ENCODE data around the gene GADD45B.
A peak's percentile ranks its signal among the peaks of the same experiment; 100 is the strongest.
"Not testable (repeated sequence)": the region's sequence is repeated elsewhere in the genome, so short reads cannot be mapped to it uniquely, and the experiment has no call there.

GADD45B gene

GRCh38 chr19:2490659-2491058 lies 14.7 kb downstream of the GADD45B start:
- DNase-seq: no peak

GRCh38 chr19:2491130-2491801 lies 15.3 kb downstream of the GADD45B start:
- peak; percentile 93 for DNase-seq

DNA sequence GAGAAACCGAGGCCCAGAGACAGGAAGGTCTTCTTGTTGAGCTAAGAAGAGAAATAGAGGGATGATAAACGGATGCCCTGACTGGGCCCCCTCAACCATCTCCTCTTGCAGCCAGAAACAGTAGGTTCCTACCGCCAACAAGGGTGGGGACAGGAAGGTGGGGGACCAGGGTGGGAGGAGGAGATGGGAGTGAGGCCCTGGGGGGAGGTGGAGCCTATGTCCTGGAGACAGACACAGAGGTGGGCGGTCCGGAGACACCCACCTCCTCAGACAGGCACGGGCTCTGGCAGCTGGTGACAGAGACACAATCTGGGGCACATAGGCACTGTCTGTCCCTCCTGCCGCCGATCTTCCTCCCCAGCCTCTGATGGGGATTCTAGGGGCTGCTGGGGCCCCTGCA lies 16.9 kb downstream of the GADD45B start:
- no peak for DNase-seq

DNA sequence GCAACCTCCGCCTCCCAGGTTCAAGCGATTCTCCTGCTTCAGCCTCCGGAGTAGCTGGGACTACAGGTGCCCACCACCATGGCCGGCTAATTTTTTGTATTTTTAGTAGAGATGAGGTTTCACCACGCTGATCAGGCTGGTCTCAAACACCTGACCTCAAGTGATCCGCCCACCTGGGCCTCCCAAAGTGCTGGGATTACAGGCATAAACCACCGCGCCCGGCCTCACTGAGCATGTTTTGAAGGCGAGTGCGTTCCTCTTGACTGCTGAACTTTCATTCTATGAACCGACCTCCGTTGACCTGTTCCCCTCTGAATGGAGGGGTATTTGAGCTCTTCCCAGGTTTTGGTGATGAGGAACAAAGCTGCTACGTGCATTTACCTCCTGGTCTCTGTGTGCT lies 17.5 kb downstream of the GADD45B start:
- not testable (repeated sequence) for DNase-seq

DNA sequence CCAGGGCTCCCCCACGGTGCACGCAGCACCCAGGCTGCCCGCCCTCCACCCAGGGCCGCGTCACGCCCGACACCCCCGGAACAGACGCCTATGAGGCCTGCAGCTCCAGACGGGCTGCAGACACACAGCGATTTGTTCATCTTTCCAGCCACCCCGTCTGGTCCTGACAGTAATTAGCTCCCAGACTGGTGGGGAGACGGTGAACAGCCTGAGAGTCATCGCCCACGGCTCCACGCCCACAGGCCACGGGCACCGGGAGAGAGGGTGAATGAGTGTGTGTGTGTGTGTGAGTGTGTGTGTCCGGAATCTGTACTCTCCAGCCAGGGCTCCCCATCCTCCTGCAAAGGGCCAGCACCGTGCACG lies 18.1 kb downstream of the GADD45B start:
- peak; percentile 80 for DNase-seq

DNA sequence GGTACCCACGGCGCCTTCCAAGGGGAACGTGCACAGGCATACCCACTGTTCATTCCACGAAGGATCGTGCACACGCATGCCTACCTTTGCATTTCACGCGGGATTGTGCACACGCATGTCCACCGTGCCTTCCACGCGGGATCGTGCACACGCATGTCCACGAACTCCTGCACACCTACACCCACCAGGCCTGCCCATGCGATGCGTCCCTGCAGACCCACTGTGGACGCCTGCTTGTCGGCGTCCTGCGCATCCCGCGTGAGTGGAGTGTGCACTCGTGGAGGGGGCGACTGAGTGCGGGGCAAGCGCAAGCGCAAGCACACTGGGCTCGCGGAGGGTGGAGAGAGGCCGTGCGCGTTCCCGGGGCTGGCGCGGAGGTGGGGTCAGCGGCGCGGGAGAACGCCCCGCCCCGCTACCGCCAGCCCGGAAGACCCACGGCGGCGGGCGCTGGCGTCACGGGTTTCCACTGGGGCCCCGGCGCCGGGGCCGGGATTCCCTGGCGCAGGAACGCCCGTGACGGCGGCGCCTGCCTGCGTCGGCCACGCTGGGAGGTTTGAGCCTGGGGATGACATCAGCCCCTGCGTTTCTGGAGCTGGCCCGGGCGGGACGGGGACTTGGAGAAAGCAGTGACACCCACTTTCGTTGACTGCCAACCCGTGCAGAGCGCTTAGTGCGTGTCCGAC lies 18.7 kb downstream of the GADD45B start:
- DNase-seq: peak; percentile 75

DNA sequence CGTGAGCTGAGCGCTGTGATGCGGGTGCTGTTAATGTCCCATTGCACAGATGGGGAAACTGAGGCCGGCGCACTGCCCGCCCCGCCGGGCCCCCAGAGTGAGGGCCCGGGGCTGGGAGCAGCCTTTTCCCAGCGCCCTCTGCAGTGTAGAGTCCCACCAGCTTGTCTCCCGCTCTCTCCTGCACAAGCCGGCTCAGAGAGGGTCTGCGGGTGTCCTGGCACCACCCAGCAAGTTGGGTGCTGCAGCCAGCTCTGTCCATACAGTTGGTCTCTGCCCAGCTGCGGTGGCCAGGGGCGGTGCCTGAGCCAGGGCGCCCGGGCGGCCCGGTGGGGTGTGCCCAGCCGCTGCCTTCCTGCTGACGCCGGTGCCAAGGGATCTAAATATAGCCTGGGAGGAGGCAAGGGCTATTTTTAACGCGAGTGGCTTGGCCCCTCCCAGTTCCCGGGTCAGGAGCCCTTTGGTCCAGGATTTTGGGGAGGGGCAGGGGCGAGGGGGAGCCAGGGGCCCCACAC lies 19.3 kb downstream of the GADD45B start:
- no peak for DNase-seq

DNA sequence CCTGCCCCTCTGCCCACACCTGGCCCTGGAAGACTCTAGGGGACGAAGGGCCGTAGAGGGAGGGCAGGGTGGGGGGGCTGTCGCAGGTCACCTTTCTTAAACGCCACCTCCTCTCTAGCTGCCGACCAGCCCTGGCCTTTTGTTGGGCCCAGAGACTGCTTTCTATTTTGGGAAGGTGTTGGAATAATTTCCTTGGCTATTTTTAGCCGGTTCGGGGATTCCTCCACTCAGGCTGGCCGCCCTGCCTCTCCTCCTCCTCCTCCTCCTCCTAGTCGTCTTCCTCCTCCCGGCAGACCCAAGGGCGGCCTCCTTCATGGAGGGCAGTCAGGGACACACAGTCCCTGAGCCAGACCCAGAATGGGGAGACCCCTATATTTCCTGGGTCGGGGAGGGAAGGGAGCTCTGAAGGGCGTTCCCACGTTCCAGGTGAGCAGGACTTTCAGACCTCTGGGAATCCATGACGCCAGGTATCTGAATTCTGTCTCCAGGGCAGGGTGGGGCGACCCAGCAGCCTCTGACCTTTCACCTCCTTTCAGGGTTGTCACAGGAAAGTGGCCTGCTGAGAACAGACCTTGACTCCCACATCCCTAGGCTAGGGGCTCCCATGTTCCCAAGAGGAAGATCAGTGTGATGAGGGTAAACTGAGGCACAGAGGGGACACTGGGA lies 19.9 kb downstream of the GADD45B start:
- DNase-seq: no peak

DNA sequence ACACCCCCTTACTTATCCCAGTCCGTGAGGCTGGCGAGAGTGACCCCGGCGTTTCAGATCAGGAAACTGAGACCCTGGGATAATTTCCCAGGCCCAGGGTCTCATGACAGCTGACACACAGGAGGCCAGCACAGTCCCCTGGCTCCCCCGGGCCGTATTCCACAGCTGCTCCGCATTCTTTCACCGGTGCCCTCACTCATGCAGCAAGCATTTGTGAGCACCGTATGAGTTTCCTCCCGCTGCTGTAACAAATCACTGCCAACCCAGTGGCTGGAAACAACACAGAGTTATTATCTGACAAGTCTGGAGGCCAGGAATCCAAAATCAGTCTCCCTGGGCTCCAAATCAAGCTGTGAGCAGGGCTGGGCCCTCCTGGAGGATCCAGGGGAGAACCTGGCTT lies 21.3 kb downstream of the GADD45B start:
- DNase-seq: no peak

GRCh38 chr19:2500156-2500555 lies 24.2 kb downstream of the GADD45B start:
- DNase-seq: no peak

DNA sequence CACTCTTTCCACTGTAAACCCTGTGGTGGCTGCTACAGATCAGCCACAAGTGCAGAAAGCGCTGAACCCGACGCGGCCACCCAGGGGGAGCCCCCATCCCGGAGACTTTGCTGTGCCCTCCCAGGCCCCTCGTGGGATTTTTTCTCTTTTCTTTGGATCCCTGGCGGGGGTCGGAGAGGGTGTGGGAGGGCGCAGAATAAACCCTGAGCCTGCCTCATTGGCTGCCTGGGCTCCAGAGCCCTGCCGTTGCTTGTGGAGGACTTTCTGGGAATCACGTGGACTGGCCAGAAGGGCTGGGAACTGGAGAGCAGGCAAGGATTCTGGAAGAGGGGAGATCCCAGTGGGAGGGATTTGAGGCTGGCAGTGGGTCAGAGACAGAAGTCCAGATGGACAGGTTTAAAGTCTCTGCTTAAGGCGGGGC lies 24.9 kb downstream of the GADD45B start:
- DNase-seq: no peak

DNA sequence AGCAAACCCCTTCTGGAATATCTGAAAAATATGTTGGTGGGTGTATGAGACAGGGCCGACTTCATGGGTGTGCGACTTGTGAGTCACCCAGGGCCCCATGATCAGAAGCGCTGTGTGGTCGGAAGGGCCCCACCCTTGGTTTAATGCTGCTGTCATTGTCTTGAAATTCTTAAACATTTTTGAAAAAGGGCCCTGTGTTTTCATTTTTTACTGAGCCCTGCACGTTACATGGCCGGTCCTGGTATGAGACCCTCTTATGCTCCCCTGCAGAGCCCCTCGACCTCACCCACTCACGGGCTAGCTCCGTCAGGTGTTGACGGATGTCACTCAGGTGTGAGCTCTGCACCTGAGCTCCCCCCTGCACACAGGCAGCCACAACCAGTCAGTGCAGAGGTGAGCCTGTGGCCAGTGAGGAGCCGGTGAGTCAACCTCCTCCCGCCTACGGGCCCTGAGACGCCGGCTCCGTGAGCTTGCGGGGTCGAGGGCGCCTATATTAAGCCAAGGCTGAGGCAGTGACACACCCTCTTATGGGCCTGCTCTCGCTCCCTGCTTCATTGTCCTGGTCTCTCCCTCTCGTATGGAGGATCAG lies 27.7 kb downstream of the GADD45B start:
- peak; percentile 86 for DNase-seq

GRCh38 chr19:2506656-2507055 lies 30.7 kb downstream of the GADD45B start:
- not testable (repeated sequence) for DNase-seq

DNA sequence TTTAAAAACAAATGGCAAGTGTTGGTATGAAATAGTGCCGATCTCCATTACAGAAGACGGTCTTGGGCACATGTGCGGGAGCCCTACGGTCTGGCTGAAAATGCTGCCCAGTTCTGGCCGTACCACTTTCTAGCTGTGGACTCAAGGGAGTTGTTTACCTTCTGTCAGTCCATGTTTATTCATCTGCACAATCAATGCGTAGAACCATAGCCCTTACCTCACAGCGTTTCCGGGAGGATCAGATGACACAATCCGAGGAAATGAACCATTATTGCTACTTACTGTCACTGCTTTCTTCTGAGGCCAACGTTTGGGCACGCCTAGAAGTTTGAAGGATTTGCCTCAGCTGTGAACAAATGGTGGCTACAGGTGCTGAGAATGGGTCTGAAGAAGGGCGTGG lies 31.2 kb downstream of the GADD45B start:
- no peak for DNase-seq

DNA sequence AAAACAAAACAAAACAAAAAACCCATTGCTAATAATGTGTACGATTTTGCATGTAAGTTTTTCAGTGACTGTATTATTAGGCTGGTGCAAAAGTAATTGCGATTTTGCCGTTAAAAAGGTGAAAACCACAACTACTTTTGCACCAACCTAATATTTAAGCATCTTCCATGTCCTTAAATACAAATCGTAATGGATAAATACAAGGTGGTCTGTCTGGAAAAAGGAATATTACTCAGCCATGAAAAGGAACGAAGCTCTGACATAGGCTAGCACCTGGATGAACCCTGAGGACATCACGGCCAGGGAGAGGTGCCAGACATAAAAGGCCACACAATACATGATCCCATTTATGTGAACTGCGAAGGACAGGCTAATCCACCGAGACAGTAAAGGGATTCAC lies 33.2 kb downstream of the GADD45B start:
- no peak for DNase-seq

GRCh38 chr19:2511570-2511969 lies 35.6 kb downstream of the GADD45B start:
- DNase-seq: no peak

- no peak for DNase-seq
Observed at GRCh38 chr19:2511991-2512390, 36.1 kb downstream of the GADD45B start.

DNA sequence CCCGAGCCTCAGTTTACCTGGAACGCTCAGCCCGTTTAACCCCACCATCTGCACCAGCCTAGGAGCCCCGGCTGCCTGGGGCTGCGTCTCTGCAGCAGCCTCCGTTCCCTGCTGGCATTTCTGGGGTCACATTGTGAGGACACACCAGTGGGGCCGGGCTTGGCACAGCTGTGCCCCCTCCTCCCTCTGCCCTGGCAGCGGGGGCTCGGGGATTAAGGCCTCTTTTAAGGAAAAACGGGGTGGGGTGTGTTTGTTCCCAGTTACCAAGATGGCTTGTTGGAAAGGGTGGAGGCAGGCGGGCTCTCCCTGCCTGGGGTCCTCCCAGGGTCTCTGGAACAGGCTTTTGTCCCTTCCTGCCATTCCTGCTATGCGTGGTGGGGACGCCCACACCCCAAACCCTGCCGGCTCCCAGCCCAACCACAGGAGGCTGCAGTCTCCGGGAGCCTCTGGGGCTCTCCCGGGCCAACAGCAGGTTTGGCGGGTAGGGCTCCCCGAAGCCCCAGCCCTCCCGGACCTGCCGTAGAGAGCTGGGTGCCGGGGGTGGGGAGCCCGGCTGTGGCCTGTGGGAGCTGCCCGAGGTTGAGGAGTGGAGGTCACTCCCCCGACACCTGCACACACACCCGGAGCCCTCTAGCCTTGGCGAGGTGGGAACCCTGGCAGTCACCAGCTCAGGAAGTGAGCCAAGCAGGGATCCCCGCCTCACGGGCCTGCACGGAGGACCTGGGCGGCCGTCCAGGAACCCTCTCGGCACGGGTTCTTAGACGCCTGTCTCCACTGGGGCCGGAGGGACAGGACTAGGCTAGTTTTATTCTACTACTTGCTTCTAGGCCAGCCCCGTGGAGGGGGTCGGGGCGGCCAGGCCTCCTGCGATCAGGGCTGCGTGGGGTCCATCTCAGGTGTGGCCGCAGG lies 36.9 kb downstream of the GADD45B start:
- DNase-seq: no peak

DNA sequence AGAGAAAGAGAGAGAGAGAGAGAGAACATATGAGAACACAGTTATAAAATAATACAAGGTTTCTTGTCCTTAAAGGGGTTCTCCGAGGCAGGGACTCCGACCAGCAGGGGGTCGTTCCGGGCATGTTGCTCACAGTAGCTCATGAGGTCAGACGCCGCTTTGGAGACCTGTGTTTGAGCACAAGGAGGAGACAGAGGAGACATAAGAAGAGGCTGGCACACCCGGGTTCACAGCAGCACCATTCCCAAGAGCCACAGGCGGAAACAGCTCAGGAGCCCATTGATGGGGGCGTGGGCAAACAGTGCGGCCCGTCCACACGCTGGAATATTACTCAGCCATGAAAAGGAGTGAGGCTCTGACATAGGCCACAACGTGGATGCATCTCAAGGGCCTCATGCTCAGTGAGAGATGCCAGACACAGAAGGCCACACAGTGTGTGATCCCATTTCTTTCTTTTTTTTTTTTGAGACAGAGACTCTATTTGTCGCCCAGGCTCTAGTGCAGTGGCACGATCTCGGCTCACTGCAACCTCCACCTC lies 39.1 kb downstream of the GADD45B start:
- DNase-seq: no peak

- no peak for DNase-seq
Observed at GRCh38 chr19:2516727-2517126, 40.8 kb downstream of the GADD45B start.

GRCh38 chr19:2517881-2518601 lies 42.1 kb downstream of the GADD45B start:
- peak; percentile 83 for DNase-seq

DNA sequence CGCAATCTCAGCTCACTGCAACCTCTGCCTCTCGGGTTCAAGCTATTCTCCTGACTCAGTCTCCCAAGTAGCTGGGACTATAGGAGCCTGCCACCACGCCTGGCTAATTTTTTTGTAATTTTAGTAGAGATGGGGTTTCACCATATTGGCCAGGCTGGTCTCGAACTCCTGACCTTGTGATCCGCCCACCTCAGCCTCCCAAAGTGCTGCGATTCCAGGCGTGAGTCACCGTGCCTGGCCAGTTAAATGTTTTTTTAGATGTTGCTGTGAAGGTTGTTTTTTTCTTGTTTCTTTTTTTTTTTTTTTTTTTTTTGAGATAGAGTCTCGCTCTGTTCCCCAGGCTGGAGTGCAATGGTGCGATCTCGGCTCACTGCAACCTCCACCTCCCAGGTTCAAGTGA lies 42.9 kb downstream of the GADD45B start:
- DNase-seq: not testable (repeated sequence)

All from fibroblast of upper back skin (primary cell).